Measurements from ENCODE around the gene TMEM92. TPM values are rescaled to one million over a fixed set of nuclear protein-coding genes. Genes with fewer than 3 reads are reported as not detected.
A peak's percentile ranks its signal among the peaks of the same experiment; 100 is the strongest.

The TMEM92 gene
- not detected in 2 replicates for total RNA-seq (2013; cell fraction: nucleolus; rRNA removed)
- total RNA-seq (2014; rRNA removed) (0.05 and 0.73 TPM in 2 replicates), total RNA-seq (2014; rRNA removed; fragmentation: Illumina TruSeq; extraction: Trizol) (0.14 and 0.27 TPM in 2 replicates), total RNA-seq (2021) (0.21 and 0.27 TPM in 2 replicates), polyA plus RNA-seq (2011; rRNA removed) (0.82 and 1.2 TPM in 2 replicates), polyA plus RNA-seq (2014; fragmentation: Illumina TruSeq; extraction: Trizol) (0.37 and 0.40 TPM in 2 replicates), polyA plus RNA-seq (2014; fragmentation: Nextera tagmentation; extraction: Ambion mirVana) (under 1 TPM; 0.16 to 0.22 TPM), polyA plus RNA-seq (2014; rRNA removed) (0.27 and 0.79 TPM in 2 replicates), polyA plus RNA-seq (2016; fragmentation: Nextera tagmentation; extraction: Ambion mirVana) (under 1 TPM; 0.11 to 0.56 TPM), polyA minus RNA-seq (2011; rRNA and poly(A)+ RNA removed) (0.95 and 2.5 TPM in 2 replicates), Bru-seq, nascent RNA (percentile 33 among the genes with signal in this experiment), BruChase-seq, experiment 1, labeled RNA remaining after a 6-hour chase (percentile 23 among the genes with signal in this experiment), BruChase-seq, experiment 2, labeled RNA remaining after a 2-hour chase (percentile 25 among the genes with signal in this experiment)
- not detected for polyA plus RNA-seq (2011; ENCODE audit: low read depth)
- polyA plus RNA-seq (2011; cell fraction: cytosol; rRNA removed), result 2.3 and 3.7 TPM in 2 replicates
- 1.3 and 2.1 TPM in 2 replicates for polyA plus RNA-seq (2011; cell fraction: nucleus; rRNA removed)
- polyA plus RNA-seq (2012), result 0.28 TPM in 1 of 2 replicates, not detected in the other
- polyA minus RNA-seq (2011; cell fraction: cytosol; rRNA and poly(A)+ RNA removed), result 0.62 and 5.1 TPM in 2 replicates
- polyA minus RNA-seq (2011; cell fraction: nucleus; rRNA and poly(A)+ RNA removed), result 0.67 and 1.2 TPM in 2 replicates
- long read RNA-seq, experiment 1, result 0 reads
- long read RNA-seq, experiment 2, partial matches to known transcripts, result 0 of 1 reads
- long read RNA-seq, experiment 2, other reads (novel, unspliced or antisense), result 1 of 1 reads

DNA sequence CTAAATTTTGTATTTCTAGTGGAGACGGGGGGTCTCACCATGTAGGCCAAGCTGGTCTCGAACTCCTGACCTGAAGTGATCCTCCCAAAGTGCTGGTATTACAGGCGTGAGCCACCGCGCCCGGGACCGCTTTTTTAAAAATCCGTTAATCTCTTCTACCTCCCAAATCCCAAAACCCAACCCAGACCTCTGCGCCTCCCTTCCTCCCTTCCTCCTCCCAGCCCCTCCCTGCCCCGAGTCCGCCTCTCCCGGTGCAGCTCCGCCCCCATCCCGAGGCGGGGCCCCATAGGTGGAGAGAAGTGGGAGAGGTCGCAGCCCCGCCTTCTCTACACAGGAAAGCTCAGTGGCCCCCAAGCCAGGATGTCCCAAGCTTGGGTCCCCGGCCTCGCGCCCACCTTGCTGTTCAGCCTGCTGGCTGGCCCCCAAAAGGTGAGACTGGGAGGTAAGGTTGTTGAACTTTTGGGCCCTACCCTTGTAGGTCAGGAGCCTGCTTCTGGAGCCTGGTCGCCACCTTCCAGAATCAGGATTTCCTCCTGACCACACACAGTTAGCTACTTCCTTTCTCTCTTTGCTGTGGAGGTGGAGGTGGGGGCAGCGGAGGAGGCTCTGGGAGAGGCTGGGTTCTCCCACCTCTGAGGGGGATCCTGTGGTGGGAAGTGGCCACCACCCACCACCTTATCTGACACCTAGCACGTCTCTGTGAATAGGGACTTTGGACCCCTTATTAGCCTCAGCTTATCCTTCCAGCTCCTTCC, at the start of gene TMEM92:
Gene TMEM92, plus strand, starts transcription at position 325 of the 755 bp plus-strand sequence. Its CDS starts 36 bp downstream, at position 361.
- ChIA-PET CTCF (interaction anchor here (0.6 to 19.2 kb wide), 19 partner anchors 8 to 182 kb away, joined by 3 to 298 read pairs (median 5); partner anchors contain the start of genes COL1A1 and SAMD14), POLR2A (interaction anchor here (0.8 to 1.6 kb wide), 3 partner anchors 38 to 74 kb away, joined by 3 to 7 read pairs (median 4); no protein-coding TSS in a partner anchor), SMC1A (ENCODE audit: uncharacterized antibody, unreplicated experiment) (interaction anchor here (0.8 to 9.4 kb wide), 8 partner anchors 20 to 105 kb away, joined by 3 to 87 read pairs (median 5); partner anchors contain the start of gene COL1A1), RAD21 (ENCODE audit: unreplicated experiment) (interaction anchor here (0.5 to 7.4 kb wide), 15 partner anchors 21 to 123 kb away, joined by 3 to 84 read pairs (median 4); partner anchors contain the start of genes COL1A1 and LRRC59)
- Histone ChIP-seq H4K20me1 (ENCODE audit: control insufficient read depth, insufficient read depth) (no peaks in the 10 kb centered on the region), H3K4me3 (no peak within 1 kb of the TSS), H3K79me2 (ENCODE audit: control insufficient read depth, insufficient read depth, low read length) (no peaks in the 10 kb centered on the region), H3K9me3 (replicated peaks; ENCODE audit: control insufficient read depth, insufficient read depth, low read length) (no peaks in the 10 kb centered on the region), H3K27ac (ENCODE audit: control insufficient read depth, insufficient read depth) (no peak within 1 kb of the TSS), H2AFZ (ENCODE audit: control insufficient read depth, low read depth, low read length) (0 out of 2 replicates have a peak within 1 kb of the TSS, but pooled peaks have one; percentile 4), H3K9ac (ENCODE audit: control insufficient read depth, insufficient read depth, low read length) (no peak within 1 kb of the TSS), H3K4me2 (ENCODE audit: control insufficient read depth, insufficient read depth) (0 out of 2 replicates have a peak within 1 kb of the TSS, but pooled peaks have one; percentile 94), H3K27me3 (replicated peaks in 1 of 2; ENCODE audit: control insufficient read depth in 2 of 2, insufficient read depth in 2 of 2, low read length in 1 of 2) (peaks cover 0 to 1% of the 10 kb centered on the region in 2 experiments; a peak in 3 of 4 replicates), H3K4me1 (ENCODE audit: control insufficient read depth, insufficient read depth, low read length) (no peaks in the 10 kb centered on the region; the same call in 1 of the 2 replicates), H3K36me3 (ENCODE audit: control insufficient read depth in 2 of 2, insufficient read depth in 2 of 2, low read length in 1 of 2) (no peaks in the 10 kb centered on the region)
- intact Hi-C loops (cut with micrococcal nuclease; ENCODE audit: unreplicated experiment) (no loop called here), in situ Hi-C loops (cut with MboI) (loop anchor here (5.0 kb wide), 1 partner anchor 67 kb away; no protein-coding TSS in a partner anchor)
- TF ChIP-seq SMAD1 (IDR thresholded peaks at IDR 0.05; ENCODE audit: low read depth, partially characterized antibody) (no peak), POLR2A (IDR thresholded peaks at IDR 0.05; ENCODE audit: low read depth, low read length) (no peak), RELA (IDR thresholded peaks at IDR 0.05; ENCODE audit: borderline replicate concordance, partially characterized antibody) (no peak), IKZF1 (conservative IDR thresholded peaks at IDR 0.05) (peak; percentile 52), DPF2 (IDR thresholded peaks at IDR 0.05) (peak; percentile 41; the same call in 1 of the 2 replicates), RUNX3 (IDR thresholded peaks at IDR 0.05; ENCODE audit: low read length) (0 out of 2 replicates have a peak, but pooled peaks have one; percentile 11), MTA3 (IDR thresholded peaks at IDR 0.05; ENCODE audit: borderline replicate concordance, low read length) (no peak), IRF4 (IDR thresholded peaks at IDR 0.05; ENCODE audit: low read depth, low read length) (no peak), EZH2 (IDR thresholded peaks at IDR 0.05; ENCODE audit: borderline replicate concordance, control insufficient read depth, low read depth, low read length) (no peak), NFYA (IDR thresholded peaks at IDR 0.05; ENCODE audit: borderline replicate concordance, low read depth, low read length) (no peak), IKZF2 (IDR thresholded peaks at IDR 0.05) (peak; percentile 26 to 34; a peak in 1 of 4 replicates)
- TF ChIP-seq, protein P1, sequence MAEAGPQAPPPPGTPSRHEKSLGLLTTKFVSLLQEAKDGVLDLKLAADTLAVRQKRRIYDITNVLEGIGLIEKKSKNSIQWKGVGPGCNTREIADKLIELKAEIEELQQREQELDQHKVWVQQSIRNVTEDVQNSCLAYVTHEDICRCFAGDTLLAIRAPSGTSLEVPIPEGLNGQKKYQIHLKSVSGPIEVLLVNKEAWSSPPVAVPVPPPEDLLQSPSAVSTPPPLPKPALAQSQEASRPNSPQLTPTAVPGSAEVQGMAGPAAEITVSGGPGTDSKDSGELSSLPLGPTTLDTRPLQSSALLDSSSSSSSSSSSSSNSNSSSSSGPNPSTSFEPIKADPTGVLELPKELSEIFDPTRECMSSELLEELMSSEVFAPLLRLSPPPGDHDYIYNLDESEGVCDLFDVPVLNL (IDR thresholded peaks at IDR 0.05; ENCODE audit: low read depth, low read length), result no peak
- TF ChIP-seq, protein P2, sequence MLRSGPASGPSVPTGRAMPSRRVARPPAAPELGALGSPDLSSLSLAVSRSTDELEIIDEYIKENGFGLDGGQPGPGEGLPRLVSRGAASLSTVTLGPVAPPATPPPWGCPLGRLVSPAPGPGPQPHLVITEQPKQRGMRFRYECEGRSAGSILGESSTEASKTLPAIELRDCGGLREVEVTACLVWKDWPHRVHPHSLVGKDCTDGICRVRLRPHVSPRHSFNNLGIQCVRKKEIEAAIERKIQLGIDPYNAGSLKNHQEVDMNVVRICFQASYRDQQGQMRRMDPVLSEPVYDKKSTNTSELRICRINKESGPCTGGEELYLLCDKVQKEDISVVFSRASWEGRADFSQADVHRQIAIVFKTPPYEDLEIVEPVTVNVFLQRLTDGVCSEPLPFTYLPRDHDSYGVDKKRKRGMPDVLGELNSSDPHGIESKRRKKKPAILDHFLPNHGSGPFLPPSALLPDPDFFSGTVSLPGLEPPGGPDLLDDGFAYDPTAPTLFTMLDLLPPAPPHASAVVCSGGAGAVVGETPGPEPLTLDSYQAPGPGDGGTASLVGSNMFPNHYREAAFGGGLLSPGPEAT (IDR thresholded peaks at IDR 0.05; ENCODE audit: low read depth), result 0 out of 2 replicates have a peak, but pooled peaks have one; percentile 13
- no peak for DNase-seq (ENCODE audit: low read depth, low spot score)
- peak; percentile 55 for ATAC-seq
- BruUV-seq (replicated peaks), result no TSS peak
- 27% methylated on average over 20 of the region's 23 CpGs for WGBS (ENCODE audit: insufficient coverage, insufficient replicate concordance, low lambda C conversion rate, missing lambda C conversion rate)
- no peak for FAIRE-seq

Data from GM12878 (cell line).